ENCODE data around the gene PITPNC1. TPM values are rescaled to one million over a fixed set of nuclear protein-coding genes. Genes with fewer than 3 reads are reported as not detected.
"Not testable (repeated sequence)": the region's sequence is repeated elsewhere in the genome, so short reads cannot be mapped to it uniquely, and the experiment has no call there.

The PITPNC1 gene
- total and polyA plus RNA-seq, 2 donors (not counting 1 experiment from before 2014, with no cell fraction given): 5.8 to 7.1 TPM

DNA sequence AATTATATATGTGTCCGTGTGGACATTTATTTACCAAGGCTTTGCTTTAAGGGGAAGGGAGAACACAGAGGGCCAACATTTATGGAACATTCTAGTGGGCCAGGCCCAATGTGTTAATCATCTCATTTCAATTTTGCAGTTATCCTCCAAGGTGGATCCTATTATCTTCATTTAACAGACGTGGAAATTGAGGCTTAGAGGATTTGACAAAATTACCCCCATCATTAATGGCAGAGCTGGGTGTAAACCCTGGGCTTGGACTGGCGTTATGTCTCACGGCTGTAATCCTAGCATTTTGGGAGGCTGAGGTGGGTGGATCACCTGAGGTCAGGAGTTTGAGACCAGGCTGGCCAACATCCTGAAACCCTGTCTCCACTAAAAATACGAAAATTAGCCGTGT, 26.4 kb downstream of the PITPNC1 start:
- H3K27ac ChIP-seq (ENCODE audit: insufficient read depth, low read length): no peak overlapping the region
- DNase-seq (ENCODE audit: low read depth in 2 of 2): no peak
- no peaks in the 10 kb centered on the region for H3K79me2 ChIP-seq (ENCODE audit: control insufficient read depth, insufficient read depth, low read length)
- H3K36me3 ChIP-seq (ENCODE audit: control insufficient read depth, insufficient read depth, low read length): no peaks in the 10 kb centered on the region
- H3K4me3 ChIP-seq (replicated peaks in 1 of 4; ENCODE audit: control extremely low read depth in 1 of 4, insufficient read depth in 1 of 4, low read depth in 3 of 4, low read length in 4 of 4): no peak overlapping the region
- no peak for TF ChIP-seq EZH2 (IDR thresholded peaks at IDR 0.05; ENCODE audit: low read length, missing control alignments)
- TF ChIP-seq, protein P1, sequence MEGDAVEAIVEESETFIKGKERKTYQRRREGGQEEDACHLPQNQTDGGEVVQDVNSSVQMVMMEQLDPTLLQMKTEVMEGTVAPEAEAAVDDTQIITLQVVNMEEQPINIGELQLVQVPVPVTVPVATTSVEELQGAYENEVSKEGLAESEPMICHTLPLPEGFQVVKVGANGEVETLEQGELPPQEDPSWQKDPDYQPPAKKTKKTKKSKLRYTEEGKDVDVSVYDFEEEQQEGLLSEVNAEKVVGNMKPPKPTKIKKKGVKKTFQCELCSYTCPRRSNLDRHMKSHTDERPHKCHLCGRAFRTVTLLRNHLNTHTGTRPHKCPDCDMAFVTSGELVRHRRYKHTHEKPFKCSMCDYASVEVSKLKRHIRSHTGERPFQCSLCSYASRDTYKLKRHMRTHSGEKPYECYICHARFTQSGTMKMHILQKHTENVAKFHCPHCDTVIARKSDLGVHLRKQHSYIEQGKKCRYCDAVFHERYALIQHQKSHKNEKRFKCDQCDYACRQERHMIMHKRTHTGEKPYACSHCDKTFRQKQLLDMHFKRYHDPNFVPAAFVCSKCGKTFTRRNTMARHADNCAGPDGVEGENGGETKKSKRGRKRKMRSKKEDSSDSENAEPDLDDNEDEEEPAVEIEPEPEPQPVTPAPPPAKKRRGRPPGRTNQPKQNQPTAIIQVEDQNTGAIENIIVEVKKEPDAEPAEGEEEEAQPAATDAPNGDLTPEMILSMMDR (conservative IDR thresholded peaks at IDR 0.05 in 1 of 2, IDR thresholded peaks at IDR 0.05 in 1 of 2; ENCODE audit: low read depth in 1 of 2, low read length in 2 of 2): no peak
- H2AFZ ChIP-seq (ENCODE audit: low read length): no peak overlapping the region
- H4K20me1 ChIP-seq (ENCODE audit: control insufficient read depth, extremely low read depth, insufficient read depth, low read length): no peaks in the 10 kb centered on the region
- H3K27me3 ChIP-seq (ENCODE audit: control insufficient read depth, insufficient read depth, low read length): no peaks in the 10 kb centered on the region
- H3K9me3 ChIP-seq (ENCODE audit: control insufficient read depth, insufficient read depth, low read depth, low read length): no peaks in the 10 kb centered on the region
- no peak overlapping the region for H3K4me2 ChIP-seq (ENCODE audit: extremely low read depth, insufficient read depth, low read length)
- peaks cover 2% of the 10 kb centered on the region for H3K4me1 ChIP-seq (ENCODE audit: control insufficient read depth, extremely low read depth, insufficient read depth, low read length)
- no peak overlapping the region for H3K9ac ChIP-seq (ENCODE audit: insufficient read depth, low read length)

DNA sequence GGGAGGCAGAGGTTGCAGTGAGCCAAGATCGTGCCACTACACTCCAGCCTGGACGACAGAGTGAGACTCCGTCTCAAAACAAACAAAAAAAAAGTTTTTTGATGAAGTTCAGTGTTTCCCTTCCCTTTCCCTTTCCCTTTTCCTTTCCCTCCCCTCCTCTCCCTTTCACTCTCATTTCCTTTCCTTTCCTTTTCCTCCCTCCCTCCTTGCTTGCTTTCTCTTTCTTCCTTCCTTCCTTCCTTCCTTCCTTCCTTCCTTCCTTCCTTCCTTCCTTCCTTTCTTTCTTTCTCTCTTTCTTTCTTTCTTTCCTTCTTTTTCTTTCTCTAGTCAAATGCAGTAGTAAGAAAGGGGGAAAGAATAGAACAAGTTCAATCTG, 31.4 kb downstream of the PITPNC1 start:
- H3K27ac ChIP-seq (ENCODE audit: insufficient read depth, low read length); H3K4me2 ChIP-seq (ENCODE audit: extremely low read depth, insufficient read depth, low read length); H3K9ac ChIP-seq (ENCODE audit: insufficient read depth, low read length); H3K36me3 ChIP-seq (ENCODE audit: control insufficient read depth, insufficient read depth, low read length); H3K4me3 ChIP-seq (replicated peaks in 1 of 4; ENCODE audit: control extremely low read depth in 1 of 4, insufficient read depth in 1 of 4, low read depth in 3 of 4, low read length in 4 of 4); H3K79me2 ChIP-seq (ENCODE audit: control insufficient read depth, insufficient read depth, low read length); H3K4me1 ChIP-seq (ENCODE audit: control insufficient read depth, extremely low read depth, insufficient read depth, low read length); H4K20me1 ChIP-seq (ENCODE audit: control insufficient read depth, extremely low read depth, insufficient read depth, low read length); DNase-seq (ENCODE audit: low read depth in 2 of 2); H3K27me3 ChIP-seq (ENCODE audit: control insufficient read depth, insufficient read depth, low read length); H2AFZ ChIP-seq (ENCODE audit: low read length); H3K9me3 ChIP-seq (ENCODE audit: control insufficient read depth, insufficient read depth, low read depth, low read length): not testable (repeated sequence)

DNA sequence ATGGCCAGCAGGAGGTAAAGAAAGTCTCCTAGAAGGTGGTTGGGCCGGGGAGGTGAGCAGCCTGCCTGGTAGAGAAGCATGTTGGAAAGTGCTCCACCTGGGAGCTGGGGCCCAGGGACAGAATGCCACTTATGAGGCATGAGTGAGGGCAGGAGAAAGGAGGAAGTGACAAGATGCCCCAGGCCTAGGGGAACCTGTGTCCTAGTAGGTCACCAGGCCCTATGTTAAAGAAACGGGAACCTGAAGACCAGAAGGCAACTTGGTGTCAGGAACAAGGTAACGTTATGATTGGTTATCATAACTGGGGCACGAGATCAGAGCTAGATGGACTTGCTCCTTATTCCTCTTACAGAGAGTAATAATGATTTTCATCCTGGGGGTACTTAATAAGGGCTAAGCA, 34.3 kb downstream of the PITPNC1 start:
- no peaks in the 10 kb centered on the region for H3K36me3 ChIP-seq (ENCODE audit: control insufficient read depth, insufficient read depth, low read length)
- H3K27ac ChIP-seq (ENCODE audit: insufficient read depth, low read length): no peak overlapping the region
- H3K9me3 ChIP-seq (ENCODE audit: control insufficient read depth, insufficient read depth, low read depth, low read length): no peaks in the 10 kb centered on the region
- H4K20me1 ChIP-seq (ENCODE audit: control insufficient read depth, extremely low read depth, insufficient read depth, low read length): no peaks in the 10 kb centered on the region
- H3K4me2 ChIP-seq (ENCODE audit: extremely low read depth, insufficient read depth, low read length): no peak overlapping the region
- TF ChIP-seq, protein P1 (conservative IDR thresholded peaks at IDR 0.05 in 1 of 2, IDR thresholded peaks at IDR 0.05 in 1 of 2; ENCODE audit: low read depth in 1 of 2, low read length in 2 of 2): no peak
- TF ChIP-seq EZH2 (IDR thresholded peaks at IDR 0.05; ENCODE audit: low read length, missing control alignments): no peak
- no peaks in the 10 kb centered on the region for H3K4me1 ChIP-seq (ENCODE audit: control insufficient read depth, extremely low read depth, insufficient read depth, low read length)
- H3K27me3 ChIP-seq (ENCODE audit: control insufficient read depth, insufficient read depth, low read length): no peaks in the 10 kb centered on the region
- no peak for DNase-seq (ENCODE audit: low read depth in 2 of 2)
- H2AFZ ChIP-seq (ENCODE audit: low read length): no peak overlapping the region
- H3K79me2 ChIP-seq (ENCODE audit: control insufficient read depth, insufficient read depth, low read length): no peaks in the 10 kb centered on the region
- no peak overlapping the region for H3K9ac ChIP-seq (ENCODE audit: insufficient read depth, low read length)
- H3K4me3 ChIP-seq (replicated peaks in 1 of 4; ENCODE audit: control extremely low read depth in 1 of 4, insufficient read depth in 1 of 4, low read depth in 3 of 4, low read length in 4 of 4): no peak overlapping the region

Measured in fibroblast of lung (primary cell).